CD14-positive monocyte (primary cell): ENCODE results near the gene SYNE1. TPM values are rescaled to one million over a fixed set of nuclear protein-coding genes. Genes with fewer than 3 reads are reported as not detected.

ENCODE experiments used
- DNase-seq, 3 donors: peaks; one replicate each; pipeline ENCODE4 v3.0.0-alpha.2; 2011 to 2022
- H2AFZ ChIP-seq: 2 replicates; pipeline ENCODE4 v1.6.0; 2012; ENCODE audit warnings: mild to moderate bottlenecking, low read depth, low read length, inconsistent platforms; ENCODE audit not compliant: insufficient read depth, poor library complexity, severe bottlenecking
- H3K27ac ChIP-seq, 2 donors: 1 replicate in 1 of 2; 2 replicates in 1 of 2; pipeline ENCODE4 v1.5.1; 2012 to 2013; ENCODE audit warnings: low read length in 2 of 2, control low read depth in 1 of 2, inconsistent platforms in 1 of 2, low read depth in 1 of 2, mild to moderate bottlenecking in 1 of 2
- H3K27me3 ChIP-seq, 2 donors: one replicate each; pipeline versions ENCODE4 v1.6.0 to v1.6.1; 2011 to 2013; ENCODE audit warnings: low read length in 2 of 2; ENCODE audit not compliant: control insufficient read depth in 2 of 2, insufficient read depth in 2 of 2
- H3K36me3 ChIP-seq, 2 donors: replicated peaks in 1 of 2; 1 replicate in 1 of 2; 2 replicates in 1 of 2; pipeline versions ENCODE4 v1.5.1 to v1.6.1; 2012 to 2013; ENCODE audit warnings: low read length in 2 of 2, control low read depth in 1 of 2, inconsistent platforms in 1 of 2, mild to moderate bottlenecking in 1 of 2; ENCODE audit not compliant: insufficient read depth in 2 of 2, control insufficient read depth in 1 of 2
- H3K4me1 ChIP-seq, 2 donors: 1 replicate in 1 of 2; 2 replicates in 1 of 2; pipeline versions ENCODE4 v1.5.1 to v1.6.1; 2012 to 2013; ENCODE audit warnings: low read length in 2 of 2, control low read depth in 1 of 2, inconsistent platforms in 1 of 2, mild to moderate bottlenecking in 1 of 2, moderate library complexity in 1 of 2; ENCODE audit not compliant: insufficient read depth in 2 of 2, control insufficient read depth in 1 of 2
- H3K4me2 ChIP-seq: replicated peaks from 2 replicates; pipeline ENCODE3; 2012; ENCODE audit warnings: low read length, moderate library complexity, mild to moderate bottlenecking; ENCODE audit not compliant: poor library complexity, severe bottlenecking; ENCODE audit errors: extremely low read depth
- H3K4me3 ChIP-seq, 3 experiments: fragments of 200-600 bp in 1 of 3; sonication (generic) in 1 of 3; replicated peaks in 1 of 3; 1 replicate in 2 of 3; 2 replicates in 1 of 3; pipeline ENCODE4 v1.5.1; 2011 to 2013; ENCODE audit warnings: low read length in 3 of 3, mild to moderate bottlenecking in 3 of 3, control low read depth in 2 of 3, low read depth in 2 of 3, inconsistent platforms in 1 of 3, moderate library complexity in 1 of 3
- H3K79me2 ChIP-seq: 2 replicates; pipeline ENCODE4 v1.6.0; 2012; ENCODE audit warnings: mild to moderate bottlenecking, control low read depth, inconsistent platforms, low read length, moderate library complexity; ENCODE audit not compliant: insufficient read depth
- H3K9ac ChIP-seq: 2 replicates; pipeline ENCODE4 v1.6.0; 2017; ENCODE audit warnings: low read length, mild to moderate bottlenecking; ENCODE audit not compliant: insufficient read depth, poor library complexity, severe bottlenecking
- H3K9me3 ChIP-seq, 2 donors: replicated peaks in 1 of 2; 1 replicate in 1 of 2; 2 replicates in 1 of 2; pipeline versions ENCODE4 v1.5.1 to v1.6.1; 2012 to 2013; ENCODE audit warnings: low read length in 2 of 2, control low read depth in 1 of 2; ENCODE audit not compliant: control insufficient read depth in 1 of 2, insufficient read depth in 1 of 2
- H4K20me1 ChIP-seq: 2 replicates; pipeline ENCODE4 v1.6.0; 2012; ENCODE audit warnings: mild to moderate bottlenecking, low read length, control low read depth, moderate library complexity; ENCODE audit not compliant: insufficient read depth
- H3K27ac Mint-ChIP-seq, 7 donors: one replicate each; pipeline ENCODE4 v1.8.0; 2020; ENCODE audit warnings: mild to moderate bottlenecking in 7 of 7, mixed read lengths in 7 of 7, moderate library complexity in 6 of 7, inconsistent platforms in 2 of 7
- H3K27me3 Mint-ChIP-seq, 3 donors: one replicate each; pipeline ENCODE4 v1.8.0; 2021 to 2022; ENCODE audit warnings: low read depth in 3 of 3, mild to moderate bottlenecking in 3 of 3, mixed read lengths in 3 of 3, moderate library complexity in 3 of 3, inconsistent platforms in 1 of 3
- H3K36me3 Mint-ChIP-seq, 2 donors: one replicate each; pipeline ENCODE4 v1.8.0; 2020; ENCODE audit warnings: mixed read lengths in 2 of 2, inconsistent platforms in 1 of 2, mild to moderate bottlenecking in 1 of 2
- H3K4me1 Mint-ChIP-seq: one replicate; pipeline ENCODE4 v1.8.0; 2020; ENCODE audit warnings: mild to moderate bottlenecking, mixed read lengths
- H3K4me3 Mint-ChIP-seq, 2 donors: one replicate each; pipeline ENCODE4 v1.8.0; 2020; ENCODE audit warnings: mild to moderate bottlenecking in 2 of 2, mixed read lengths in 2 of 2, moderate library complexity in 1 of 2
- H3K9me3 Mint-ChIP-seq, 7 donors: one replicate each; pipeline ENCODE4 v1.8.0; 2020 to 2022; ENCODE audit warnings: mixed read lengths in 7 of 7, mild to moderate bottlenecking in 6 of 7, moderate library complexity in 6 of 7, inconsistent platforms in 2 of 7
- CTCF ChIP-seq: fragments of 200-600 bp; IDR thresholded peaks from one replicate; pipeline ENCODE4 v1.8.0; 2022; ENCODE audit warnings: antibody characterized with exemption, mild to moderate bottlenecking
- WGBS: methylation state at CpG from one replicate; pipeline ENCODE4 v1.1.5; 2013; ENCODE audit warnings: missing lambda C conversion rate; ENCODE audit not compliant: insufficient coverage; 5-methylcytosine and 5-hydroxymethylcytosine counted together
- intact Hi-C, 2 donors: fragments of 100-400 bp; cut with micrococcal nuclease; formaldehyde crosslinking; loops; one replicate each; pipeline versions ENCODE4 v1.15.0 to v1.15.1; 2023
- polyA plus RNA-seq, 3 donors: library from polyadenylated mRNA; depleted of rRNA in 1 of 3; unstranded in 2 of 3; stranded (reverse) in 1 of 3; fragments of 300-500 nt in 2 of 3; fragments of >200 nt in 1 of 3; fragmentation: Illumina TruSeq in 2 of 3; gene quantifications; 1 replicate in 2 of 3; 2 replicates in 1 of 3; pipeline ENCODE4 v1.2.3, GENCODE V29; 2012 to 2021

SYNE1 gene
- polyA plus RNA-seq, 3 donors, result 3.7 to 24.5 (median 8.1) TPM

DNA sequence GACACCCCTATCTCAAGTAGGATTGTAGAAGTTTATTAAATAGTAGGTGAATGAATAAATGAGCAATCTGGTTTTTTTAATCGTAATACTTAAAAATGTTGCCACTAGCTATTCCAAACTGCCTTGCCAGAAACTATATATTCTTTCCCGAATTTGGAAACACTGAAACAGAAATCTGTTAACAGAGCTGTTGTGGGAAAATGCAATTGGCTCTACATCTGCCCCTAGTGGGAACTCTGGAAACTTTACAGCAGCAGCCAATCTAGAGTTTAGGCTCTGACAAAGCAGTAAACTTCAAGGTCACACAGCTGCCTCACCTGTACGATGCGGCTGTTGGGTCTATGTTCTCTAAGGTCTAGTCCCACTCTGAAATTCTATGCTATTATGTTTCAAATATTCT is 41.7 kb downstream of the SYNE1 start:
- peak; percentile 45 for TF ChIP-seq CTCF
- no peak overlapping the region for H3K27ac Mint-ChIP-seq
- Histone ChIP-seq H3K27ac (no peak overlapping the region), H3K79me2 (no peaks in the 10 kb centered on the region), H3K9me3 (no peaks in the 10 kb centered on the region), H3K36me3 (no peaks in the 10 kb centered on the region), H3K4me1 (no peaks in the 10 kb centered on the region), H3K9ac (no peak overlapping the region), H3K4me2 (no peak overlapping the region), H2AFZ (no peak overlapping the region), H3K27me3 (no peaks in the 10 kb centered on the region), H4K20me1 (no peaks in the 10 kb centered on the region), H3K4me3 (no peak overlapping the region)
- 80% methylated on average over 1 of the region's 4 CpGs for WGBS
- no peaks in the 10 kb centered on the region for H3K4me1 Mint-ChIP-seq
- peaks cover 0 to 2% (median 1%) of the 10 kb centered on the region in 3 donors for H3K27me3 Mint-ChIP-seq
- intact Hi-C loops, result no loop called here
- H3K9me3 Mint-ChIP-seq, result peaks cover 0 to 11% (median 5%) of the 10 kb centered on the region in 7 donors
- peaks cover 7 to 10% of the 10 kb centered on the region in 2 donors for H3K36me3 Mint-ChIP-seq
- no peak overlapping the region for H3K4me3 Mint-ChIP-seq
- no peak for DNase-seq

DNA sequence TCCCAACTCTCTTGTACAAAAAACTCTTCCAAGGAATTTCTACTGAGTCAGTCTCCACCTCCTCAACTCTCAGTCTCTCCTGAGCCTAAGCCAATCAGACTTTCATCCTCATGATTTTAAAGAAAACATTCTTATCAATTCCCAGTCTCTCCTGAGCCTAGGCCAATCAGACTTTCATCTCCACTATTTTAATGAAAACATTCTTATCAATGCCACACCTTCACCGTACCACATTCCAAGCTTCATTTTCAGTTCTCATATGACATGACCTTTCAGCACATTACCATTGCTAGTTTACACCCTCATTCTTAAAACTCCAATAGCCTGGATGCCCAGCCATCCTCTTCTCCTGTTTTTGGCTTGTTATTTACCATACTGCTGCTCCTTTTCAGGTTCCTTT is 42.5 kb downstream of the SYNE1 start:
- Mint-ChIP-seq H3K4me1 (peaks cover under 1% of the 10 kb centered on the region), H3K36me3 (peaks cover 7 to 10% of the 10 kb centered on the region in 2 donors), H3K4me3 (no peak overlapping the region), H3K27ac (peak overlapping the region in 1 of 7 donors; percentile 58), H3K9me3 (peaks cover 0 to 11% (median 5%) of the 10 kb centered on the region in 7 donors), H3K27me3 (peaks cover 0 to 1% (median 0%) of the 10 kb centered on the region in 3 donors)
- Histone ChIP-seq H3K79me2 (no peaks in the 10 kb centered on the region), H3K4me3 (no peak overlapping the region), H3K4me1 (peaks cover 0 to 2% of the 10 kb centered on the region in 2 donors), H3K4me2 (no peak overlapping the region), H3K36me3 (no peaks in the 10 kb centered on the region), H3K27me3 (no peaks in the 10 kb centered on the region), H3K9me3 (no peaks in the 10 kb centered on the region), H4K20me1 (no peaks in the 10 kb centered on the region), H2AFZ (no peak overlapping the region), H3K27ac (no peak overlapping the region), H3K9ac (no peak overlapping the region)
- 94% methylated on average over 1 of the region's 1 CpG for WGBS
- intact Hi-C loops, result no loop called here
- TF ChIP-seq CTCF, result no peak
- no peak for DNase-seq
